ENCODE measurements around the gene DTX1. TPM values are rescaled to one million over a fixed set of nuclear protein-coding genes. Genes with fewer than 3 reads are reported as not detected.
"Not testable (repeated sequence)": the region's sequence is repeated elsewhere in the genome, so short reads cannot be mapped to it uniquely, and the experiment has no call there.

Gene DTX1
- total RNA-seq, 1 donor from 2014 or later, result 4.6 TPM

DNA sequence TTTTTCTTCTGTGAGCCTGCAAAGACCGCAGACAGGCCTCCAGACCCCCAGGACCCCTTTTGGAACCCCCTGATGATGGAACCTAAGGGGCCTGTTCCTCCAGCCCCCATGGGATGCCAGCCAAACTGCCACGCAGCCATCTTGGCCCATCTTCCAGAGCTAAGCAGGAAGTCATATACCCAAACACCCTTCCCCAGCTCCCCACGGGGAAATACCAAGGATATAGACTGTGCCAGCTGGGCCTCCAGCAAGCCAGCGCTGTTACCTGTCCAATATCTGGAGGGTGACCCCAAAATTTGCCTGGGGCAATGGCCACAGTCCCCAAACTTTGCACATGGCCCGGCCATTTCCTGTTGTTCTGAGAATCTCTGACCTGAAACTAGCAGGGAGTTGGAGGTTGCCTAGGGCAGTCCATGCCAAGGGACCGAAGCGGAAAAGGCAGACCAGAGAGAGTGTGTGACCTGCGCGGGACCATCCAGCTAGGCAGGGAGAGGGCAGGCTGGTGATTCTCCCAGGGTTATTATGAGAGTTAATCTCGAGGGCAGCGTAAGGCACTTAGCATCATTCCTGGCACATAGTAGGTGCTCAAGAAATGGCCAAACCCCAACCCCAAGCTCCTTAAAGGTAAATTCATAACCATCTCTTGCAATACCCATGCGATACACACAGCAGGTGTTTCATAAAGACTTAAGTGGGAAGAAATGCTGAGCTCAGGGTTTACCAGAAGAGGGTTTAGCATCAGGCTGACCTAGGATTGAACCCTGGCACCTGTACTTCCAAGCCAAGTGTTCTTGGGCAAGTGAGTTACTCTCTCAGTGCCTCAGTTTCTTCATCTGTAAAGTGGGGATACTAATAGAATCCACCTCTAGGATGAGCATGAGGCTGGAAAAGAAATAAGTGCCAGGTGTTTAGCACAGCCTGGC lies 81.6 kb downstream of the DTX1 start:
- Histone ChIP-seq H3K36me3 (ENCODE audit: insufficient read depth, low read length) (no peaks in the 10 kb centered on the region), H3K4me1 (ENCODE audit: insufficient read depth, low read length) (peaks cover 4% of the 10 kb centered on the region), H3K27ac (ENCODE audit: low read depth, low read length) (no peak overlapping the region), H2AFZ (ENCODE audit: low read depth, low read length) (no peak overlapping the region), H3K79me2 (ENCODE audit: insufficient read depth, low read length) (no peaks in the 10 kb centered on the region), H3K9me3 (ENCODE audit: insufficient read depth, low read depth, low read length) (no peaks in the 10 kb centered on the region), H4K20me1 (ENCODE audit: insufficient read depth, low read length) (no peaks in the 10 kb centered on the region), H3K27me3 (ENCODE audit: insufficient read depth, low read length) (peaks cover 9% of the 10 kb centered on the region), H3K4me3 (ENCODE audit: insufficient read depth, low read depth, low read length) (no peak overlapping the region), H3K9ac (ENCODE audit: low read length) (no peak overlapping the region), H3K4me2 (ENCODE audit: low read length) (no peak overlapping the region)
- H3K27me3 Mint-ChIP-seq (ENCODE audit: low read depth, unreplicated experiment), result peaks cover 29% of the 10 kb centered on the region
- no peaks in the 10 kb centered on the region for H3K4me1 Mint-ChIP-seq (ENCODE audit: low read depth, unreplicated experiment)
- DNase-seq (ENCODE audit: low read depth) (no peak), FAIRE-seq (no peak)
- no peaks in the 10 kb centered on the region for H3K36me3 Mint-ChIP-seq (ENCODE audit: low read depth, unreplicated experiment)
- no peak overlapping the region for H3K27ac Mint-ChIP-seq (ENCODE audit: unreplicated experiment)
- no peak overlapping the region for H3K4me3 Mint-ChIP-seq (ENCODE audit: unreplicated experiment)
- no peaks in the 10 kb centered on the region for H3K9me3 Mint-ChIP-seq (ENCODE audit: unreplicated experiment)
- no peak for TF ChIP-seq EZH2 (IDR thresholded peaks at IDR 0.05; ENCODE audit: insufficient read depth, low read length)
- TF ChIP-seq, protein P1, sequence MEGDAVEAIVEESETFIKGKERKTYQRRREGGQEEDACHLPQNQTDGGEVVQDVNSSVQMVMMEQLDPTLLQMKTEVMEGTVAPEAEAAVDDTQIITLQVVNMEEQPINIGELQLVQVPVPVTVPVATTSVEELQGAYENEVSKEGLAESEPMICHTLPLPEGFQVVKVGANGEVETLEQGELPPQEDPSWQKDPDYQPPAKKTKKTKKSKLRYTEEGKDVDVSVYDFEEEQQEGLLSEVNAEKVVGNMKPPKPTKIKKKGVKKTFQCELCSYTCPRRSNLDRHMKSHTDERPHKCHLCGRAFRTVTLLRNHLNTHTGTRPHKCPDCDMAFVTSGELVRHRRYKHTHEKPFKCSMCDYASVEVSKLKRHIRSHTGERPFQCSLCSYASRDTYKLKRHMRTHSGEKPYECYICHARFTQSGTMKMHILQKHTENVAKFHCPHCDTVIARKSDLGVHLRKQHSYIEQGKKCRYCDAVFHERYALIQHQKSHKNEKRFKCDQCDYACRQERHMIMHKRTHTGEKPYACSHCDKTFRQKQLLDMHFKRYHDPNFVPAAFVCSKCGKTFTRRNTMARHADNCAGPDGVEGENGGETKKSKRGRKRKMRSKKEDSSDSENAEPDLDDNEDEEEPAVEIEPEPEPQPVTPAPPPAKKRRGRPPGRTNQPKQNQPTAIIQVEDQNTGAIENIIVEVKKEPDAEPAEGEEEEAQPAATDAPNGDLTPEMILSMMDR (IDR thresholded peaks at IDR 0.05; ENCODE audit: insufficient read depth, low read depth, low read length), result no peak

DNA sequence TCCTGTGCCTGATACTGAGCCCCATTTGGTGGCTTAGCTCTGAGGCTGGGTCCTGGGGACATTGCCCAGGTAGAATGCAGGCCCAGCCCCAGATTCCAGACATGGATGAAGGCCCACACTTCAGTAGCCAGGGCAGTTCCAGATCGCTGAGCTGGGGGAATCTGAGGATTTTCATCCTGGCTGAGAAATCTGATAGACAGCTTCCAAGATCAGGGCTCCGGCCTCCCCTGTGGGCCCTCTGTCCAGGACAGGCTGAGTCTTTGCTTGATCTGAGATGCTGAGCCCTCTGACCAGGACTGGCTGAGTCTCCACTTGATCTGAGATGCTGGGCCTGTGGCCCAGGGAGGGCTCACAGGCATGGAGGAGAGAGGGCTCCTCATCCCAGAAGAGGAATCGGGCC lies 82.3 kb downstream of the DTX1 start:
- H3K79me2 ChIP-seq (ENCODE audit: insufficient read depth, low read length), result no peaks in the 10 kb centered on the region
- H3K27me3 ChIP-seq (ENCODE audit: insufficient read depth, low read length), result peaks cover 9% of the 10 kb centered on the region
- H3K4me1 Mint-ChIP-seq (ENCODE audit: low read depth, unreplicated experiment), result no peaks in the 10 kb centered on the region
- H3K27me3 Mint-ChIP-seq (ENCODE audit: low read depth, unreplicated experiment), result peaks cover 29% of the 10 kb centered on the region
- no peak overlapping the region for H3K4me3 ChIP-seq (ENCODE audit: insufficient read depth, low read depth, low read length)
- no peaks in the 10 kb centered on the region for H3K9me3 ChIP-seq (ENCODE audit: insufficient read depth, low read depth, low read length)
- H3K27ac ChIP-seq (ENCODE audit: low read depth, low read length), result no peak overlapping the region
- DNase-seq (ENCODE audit: low read depth) (no peak), FAIRE-seq (no peak)
- H3K36me3 Mint-ChIP-seq (ENCODE audit: low read depth, unreplicated experiment), result no peaks in the 10 kb centered on the region
- peaks cover 4% of the 10 kb centered on the region for H3K4me1 ChIP-seq (ENCODE audit: insufficient read depth, low read length)
- H3K4me3 Mint-ChIP-seq (ENCODE audit: unreplicated experiment), result no peak overlapping the region
- H2AFZ ChIP-seq (ENCODE audit: low read depth, low read length), result no peak overlapping the region
- no peak overlapping the region for H3K27ac Mint-ChIP-seq (ENCODE audit: unreplicated experiment)
- no peak overlapping the region for H3K9ac ChIP-seq (ENCODE audit: low read length)
- H4K20me1 ChIP-seq (ENCODE audit: insufficient read depth, low read length), result no peaks in the 10 kb centered on the region
- H3K9me3 Mint-ChIP-seq (ENCODE audit: unreplicated experiment), result no peaks in the 10 kb centered on the region
- TF ChIP-seq, protein P1 (IDR thresholded peaks at IDR 0.05; ENCODE audit: insufficient read depth, low read depth, low read length), result no peak
- no peak for TF ChIP-seq EZH2 (IDR thresholded peaks at IDR 0.05; ENCODE audit: insufficient read depth, low read length)
- H3K36me3 ChIP-seq (ENCODE audit: insufficient read depth, low read length), result no peaks in the 10 kb centered on the region
- H3K4me2 ChIP-seq (ENCODE audit: low read length), result no peak overlapping the region

DNA sequence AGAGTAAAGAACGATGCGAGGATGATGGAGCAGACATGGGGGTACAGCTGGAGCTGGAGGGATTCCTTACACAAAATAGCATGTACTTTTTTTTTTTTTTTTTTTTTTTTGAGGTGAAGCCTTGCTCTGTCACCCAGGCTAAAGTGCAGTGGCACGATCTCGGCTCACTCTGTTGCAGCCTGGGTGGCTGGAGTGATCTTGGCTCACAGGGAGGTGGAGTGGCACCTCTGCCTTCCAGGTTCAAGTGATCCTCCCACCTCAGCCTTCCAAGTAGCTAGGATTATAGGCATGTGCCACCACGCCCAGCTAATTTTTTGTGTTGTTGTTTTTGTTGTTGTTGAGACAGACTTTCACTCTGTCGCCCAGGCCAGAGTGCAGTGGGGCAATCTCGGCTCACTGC lies 84.2 kb downstream of the DTX1 start:
- H3K27me3 ChIP-seq (ENCODE audit: insufficient read depth, low read length), result peaks cover 8% of the 10 kb centered on the region
- H2AFZ ChIP-seq (ENCODE audit: low read depth, low read length), result no peak overlapping the region
- no peaks in the 10 kb centered on the region for H4K20me1 ChIP-seq (ENCODE audit: insufficient read depth, low read length)
- no peak overlapping the region for H3K4me3 ChIP-seq (ENCODE audit: insufficient read depth, low read depth, low read length)
- H3K36me3 Mint-ChIP-seq (ENCODE audit: low read depth, unreplicated experiment), result no peaks in the 10 kb centered on the region
- TF ChIP-seq, protein P1 (IDR thresholded peaks at IDR 0.05; ENCODE audit: insufficient read depth, low read depth, low read length), result no peak
- no peak for TF ChIP-seq EZH2 (IDR thresholded peaks at IDR 0.05; ENCODE audit: insufficient read depth, low read length)
- no peak overlapping the region for H3K9ac ChIP-seq (ENCODE audit: low read length)
- H3K9me3 Mint-ChIP-seq (ENCODE audit: unreplicated experiment), result no peaks in the 10 kb centered on the region
- H3K9me3 ChIP-seq (ENCODE audit: insufficient read depth, low read depth, low read length), result no peaks in the 10 kb centered on the region
- no peak overlapping the region for H3K4me3 Mint-ChIP-seq (ENCODE audit: unreplicated experiment)
- H3K27ac Mint-ChIP-seq (ENCODE audit: unreplicated experiment), result no peak overlapping the region
- no peaks in the 10 kb centered on the region for H3K4me1 Mint-ChIP-seq (ENCODE audit: low read depth, unreplicated experiment)
- peaks cover 4% of the 10 kb centered on the region for H3K4me1 ChIP-seq (ENCODE audit: insufficient read depth, low read length)
- peaks cover 22% of the 10 kb centered on the region for H3K27me3 Mint-ChIP-seq (ENCODE audit: low read depth, unreplicated experiment)
- no peaks in the 10 kb centered on the region for H3K36me3 ChIP-seq (ENCODE audit: insufficient read depth, low read length)
- no peak overlapping the region for H3K4me2 ChIP-seq (ENCODE audit: low read length)
- FAIRE-seq, result no peak
- H3K27ac ChIP-seq (ENCODE audit: low read depth, low read length), result no peak overlapping the region
- DNase-seq (ENCODE audit: low read depth), result no peak
- H3K79me2 ChIP-seq (ENCODE audit: insufficient read depth, low read length), result no peaks in the 10 kb centered on the region

DNA sequence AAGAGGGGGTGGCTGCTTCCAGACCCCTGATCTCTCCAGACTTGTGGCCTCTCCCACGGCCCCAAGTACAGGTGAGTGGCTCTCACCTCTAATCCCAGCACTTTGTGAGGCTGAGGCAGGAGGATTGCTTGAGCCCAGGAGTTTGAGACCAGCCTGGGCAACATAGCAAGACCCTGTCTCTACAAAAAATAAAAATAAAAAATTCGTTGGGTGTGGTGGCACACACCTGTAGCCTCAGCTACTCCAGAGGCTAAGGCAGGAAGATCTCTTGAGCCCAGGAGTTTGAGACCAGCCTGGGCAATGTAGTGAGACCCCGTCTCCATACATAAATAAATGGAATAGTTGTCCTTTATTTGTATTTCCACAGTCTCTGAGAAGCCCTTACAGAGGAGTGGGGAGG lies 85.2 kb downstream of the DTX1 start:
- H3K4me1 Mint-ChIP-seq (ENCODE audit: low read depth, unreplicated experiment); H3K4me3 Mint-ChIP-seq (ENCODE audit: unreplicated experiment); H3K27ac Mint-ChIP-seq (ENCODE audit: unreplicated experiment); H4K20me1 ChIP-seq (ENCODE audit: insufficient read depth, low read length); DNase-seq (ENCODE audit: low read depth); FAIRE-seq; H3K4me1 ChIP-seq (ENCODE audit: insufficient read depth, low read length); H3K27ac ChIP-seq (ENCODE audit: low read depth, low read length); H3K4me3 ChIP-seq (ENCODE audit: insufficient read depth, low read depth, low read length); H3K27me3 ChIP-seq (ENCODE audit: insufficient read depth, low read length); H3K79me2 ChIP-seq (ENCODE audit: insufficient read depth, low read length); H3K36me3 ChIP-seq (ENCODE audit: insufficient read depth, low read length); H3K36me3 Mint-ChIP-seq (ENCODE audit: low read depth, unreplicated experiment); H3K9ac ChIP-seq (ENCODE audit: low read length); H3K9me3 Mint-ChIP-seq (ENCODE audit: unreplicated experiment); H3K9me3 ChIP-seq (ENCODE audit: insufficient read depth, low read depth, low read length); H3K4me2 ChIP-seq (ENCODE audit: low read length); H2AFZ ChIP-seq (ENCODE audit: low read depth, low read length): not testable (repeated sequence)
- peaks cover 12% of the 10 kb centered on the region for H3K27me3 Mint-ChIP-seq (ENCODE audit: low read depth, unreplicated experiment)
